NCI-H187 treated with DMSO at 0.1 percent for 48 hours (cell line): Measurements from ENCODE around the gene PPP1R14D.

Experiments used
- DNase-seq: peaks from one replicate; lab custom pipeline; 2025; lab: John Stamatoyannopoulos, UW

The PPP1R14D gene

DNA sequence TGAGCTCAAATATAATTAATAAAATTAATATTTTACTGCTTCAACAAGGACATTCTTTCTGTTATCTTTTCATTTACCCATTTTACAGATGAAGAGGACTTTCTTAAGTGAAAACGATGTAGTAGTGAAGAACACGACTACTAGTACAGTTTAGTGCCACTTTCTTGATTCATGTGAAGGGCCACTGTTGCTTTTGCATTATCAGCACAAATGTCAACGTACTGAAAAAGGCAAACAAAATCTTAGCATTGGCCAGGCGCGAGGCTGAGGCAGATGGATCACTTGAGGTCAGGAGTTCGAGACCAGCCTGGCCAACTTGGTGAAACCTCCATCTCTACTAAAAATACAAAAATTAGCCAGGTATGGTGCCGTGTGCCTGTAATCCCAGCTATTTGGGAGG, 9.5 kb downstream of the PPP1R14D start:
- no peak for DNase-seq

DNA sequence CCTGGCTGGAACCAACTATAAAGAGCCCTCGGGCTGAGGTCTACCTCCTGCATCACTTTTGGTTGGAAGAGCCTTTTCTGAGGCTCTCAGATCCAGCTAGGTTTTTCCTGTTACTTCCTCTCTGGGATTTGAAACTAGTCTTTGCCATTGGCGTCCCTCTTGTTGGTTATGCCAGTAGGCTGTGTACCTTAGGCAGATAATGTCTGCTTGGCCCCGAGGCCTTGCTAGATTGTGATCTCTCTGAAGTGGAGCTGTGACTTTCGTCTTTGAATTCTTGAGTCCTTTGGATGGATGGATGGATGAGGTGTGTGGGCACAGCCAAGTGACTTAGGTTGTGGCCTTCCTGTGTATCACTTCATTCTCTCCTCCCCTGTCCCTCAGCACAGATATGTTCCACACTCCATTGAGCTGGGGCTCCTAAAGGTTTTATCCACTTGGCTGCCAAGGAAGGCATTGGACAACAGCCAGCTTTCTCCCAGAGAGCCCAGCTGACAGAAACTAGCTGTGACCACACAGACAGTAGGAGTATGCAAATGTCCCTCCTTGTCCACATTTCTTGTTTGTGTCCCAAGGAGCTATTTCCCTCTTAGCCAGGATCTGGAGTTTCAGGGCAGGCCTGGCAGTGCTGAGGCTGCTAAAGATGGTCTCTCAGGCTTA, 13.3 kb downstream of the PPP1R14D start:
- DNase-seq, result no peak

DNA sequence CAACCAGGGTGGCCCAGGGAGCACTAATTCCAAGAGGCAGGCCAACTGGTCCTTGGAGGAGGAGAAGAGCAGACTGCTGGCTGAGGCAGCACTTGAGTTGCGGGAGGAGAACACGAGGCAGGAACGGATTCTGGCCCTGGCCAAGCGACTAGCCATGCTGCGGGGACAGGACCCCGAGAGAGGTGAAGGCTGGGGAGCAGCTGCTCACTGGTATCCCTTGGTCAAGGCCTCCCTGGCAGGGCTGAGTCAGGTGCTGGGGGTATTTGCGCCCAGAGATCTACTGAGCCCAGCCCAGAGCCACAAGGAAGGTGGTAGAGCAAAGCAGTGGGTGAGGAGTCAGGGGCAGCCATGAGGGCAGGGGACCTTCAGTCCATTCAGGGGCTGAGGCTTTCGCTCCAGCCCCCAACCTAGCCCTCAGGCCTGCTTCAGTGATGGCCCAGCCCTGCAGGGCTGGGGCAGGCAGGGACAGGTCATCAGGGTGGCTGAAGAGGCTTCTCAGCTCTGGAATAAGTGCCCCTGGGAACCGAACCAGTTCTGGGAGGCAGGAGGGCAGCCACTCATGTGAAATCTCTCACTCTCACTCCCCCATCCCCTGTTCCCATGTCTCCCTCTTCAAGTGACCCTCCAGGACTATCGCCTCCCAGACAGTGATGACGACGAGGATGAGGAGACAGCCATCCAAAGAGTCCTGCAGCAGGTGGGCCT, 15.6 kb downstream of the PPP1R14D start:
- no peak for DNase-seq

GRCh38 chr15:40808861-40809450, 19.6 kb downstream of the PPP1R14D start:
- DNase-seq, result no peak

DNA sequence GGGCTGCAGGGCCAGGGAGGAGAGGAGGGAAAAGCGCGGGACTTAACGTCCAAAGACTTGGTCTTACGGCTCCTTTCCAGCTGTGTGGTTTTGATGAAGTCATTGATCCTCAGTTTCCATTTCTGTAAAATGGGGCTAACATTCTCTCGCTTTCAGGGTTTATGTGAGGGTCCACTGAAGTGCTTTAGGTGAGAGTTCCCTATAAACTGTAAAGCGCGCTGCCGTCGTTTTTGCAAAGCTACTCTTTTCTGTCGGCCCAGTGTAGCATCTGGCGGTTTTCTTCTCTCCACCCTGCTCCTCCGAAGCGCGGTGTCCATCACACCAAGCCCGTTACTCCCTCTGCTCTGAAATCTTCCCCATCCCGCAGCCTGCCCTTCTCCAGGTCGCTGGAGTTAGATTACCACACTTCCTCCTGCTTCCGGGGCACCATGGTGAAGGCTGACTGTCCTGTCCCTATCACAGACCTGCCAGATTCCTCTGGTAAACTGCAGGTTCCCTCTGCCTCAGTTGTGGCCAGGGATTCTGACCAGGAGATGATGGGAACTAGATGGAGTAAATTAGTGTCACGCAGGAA, 20.5 kb downstream of the PPP1R14D start:
- DNase-seq, result no peak

DNA sequence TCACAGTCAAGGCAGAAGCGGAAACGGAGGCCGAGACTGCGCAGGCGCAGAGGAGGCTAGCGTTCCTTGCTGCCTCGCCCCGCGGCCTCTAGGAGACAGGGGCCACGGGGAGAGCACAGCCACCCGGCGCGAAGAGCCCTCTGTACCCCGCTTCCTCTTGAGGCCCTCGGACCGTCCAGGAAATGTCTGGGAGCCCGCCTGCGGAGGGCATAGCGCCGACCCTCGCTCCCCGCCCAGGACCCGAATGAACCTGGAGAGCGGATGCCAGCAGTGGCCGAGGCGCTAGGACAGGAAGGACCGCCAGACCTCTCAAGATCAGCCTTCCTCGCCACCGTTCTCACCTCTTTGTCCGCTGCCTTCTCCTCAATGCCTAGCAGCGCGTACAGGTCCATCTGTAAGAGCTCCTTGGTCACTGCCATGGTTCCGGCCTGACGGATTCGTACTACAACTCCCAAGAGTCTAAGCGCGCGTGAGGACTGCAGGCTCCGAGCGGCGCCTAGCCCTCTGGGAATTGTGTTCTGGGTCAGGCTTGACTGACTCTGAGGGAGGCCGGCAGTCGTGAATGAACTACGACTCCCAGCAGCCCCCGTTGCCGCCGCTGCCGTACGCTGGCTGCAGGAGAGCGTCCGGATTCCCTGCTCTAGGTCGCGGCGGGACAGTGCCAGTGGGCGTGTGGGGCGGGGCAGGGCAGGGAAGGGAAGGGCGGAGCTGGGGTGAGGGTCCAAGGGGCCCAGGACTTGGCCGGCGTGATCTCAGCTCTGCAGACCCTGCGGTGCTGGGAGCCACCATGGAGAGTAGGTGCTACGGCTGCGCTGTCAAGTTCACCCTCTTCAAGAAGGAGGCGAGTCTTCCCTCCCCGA, 21.2 kb downstream of the PPP1R14D start, which contains the start of the genes DNAJC17 and ZFYVE19:
TSS of gene DNAJC17 (minus strand) at position 446 of the 860 bp plus-strand sequence. CDS start at position 419, 27 bp downstream.
TSS of gene ZFYVE19 (plus strand) at position 62 of the 860 bp plus-strand sequence. CDS start at position 563, 501 bp downstream.
- DNase-seq, result peak; percentile 73

DNA sequence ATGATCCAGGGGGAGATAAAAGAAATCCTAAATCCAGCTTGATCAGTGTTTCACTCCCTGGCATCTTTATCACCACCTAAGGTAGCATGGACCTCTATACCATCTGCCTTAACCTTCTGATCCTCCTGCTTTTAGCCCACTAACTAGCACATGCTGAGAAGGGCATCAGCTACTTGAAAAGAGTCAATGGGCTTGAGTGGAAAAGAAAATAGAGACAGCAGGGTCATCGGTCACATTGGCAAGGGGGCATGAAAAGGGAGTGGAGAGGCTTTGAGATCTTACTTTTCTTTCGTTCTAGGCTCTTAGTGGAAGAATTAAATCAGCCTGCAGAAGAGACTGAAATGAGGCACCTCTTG, 21.9 kb downstream of the PPP1R14D start:
- no peak for DNase-seq

GRCh38 chr15:40803688-40804087, 24.8 kb downstream of the PPP1R14D start:
- DNase-seq, result no peak

- no peak for DNase-seq
Measured at GRCh38 chr15:40803076-40803475, 25.4 kb downstream of the PPP1R14D start.

GRCh38 chr15:40799523-40799922, 29.0 kb downstream of the PPP1R14D start:
- DNase-seq, result no peak

DNA sequence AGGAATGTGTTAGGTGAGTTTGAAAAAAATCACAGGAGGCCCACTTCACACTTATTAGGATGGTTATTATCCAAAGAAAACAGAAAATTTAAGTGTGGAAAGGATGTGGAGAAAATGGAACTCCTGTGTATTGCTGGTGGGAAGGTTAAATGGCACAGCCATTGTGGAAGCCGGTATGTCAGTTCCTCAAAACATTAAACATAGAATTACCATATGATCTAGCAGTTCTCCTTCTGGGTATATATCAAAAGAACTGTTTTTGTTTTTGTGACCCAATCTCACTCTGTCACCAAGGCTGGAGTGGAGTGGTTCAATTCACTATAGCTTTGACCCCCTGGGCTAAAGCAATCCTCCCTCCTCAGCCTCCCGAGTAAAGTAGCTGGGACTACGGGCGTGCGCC, 32.0 kb downstream of the PPP1R14D start:
- no peak for DNase-seq

GRCh38 chr15:40796041-40796440, 32.5 kb downstream of the PPP1R14D start:
- no peak for DNase-seq

DNA sequence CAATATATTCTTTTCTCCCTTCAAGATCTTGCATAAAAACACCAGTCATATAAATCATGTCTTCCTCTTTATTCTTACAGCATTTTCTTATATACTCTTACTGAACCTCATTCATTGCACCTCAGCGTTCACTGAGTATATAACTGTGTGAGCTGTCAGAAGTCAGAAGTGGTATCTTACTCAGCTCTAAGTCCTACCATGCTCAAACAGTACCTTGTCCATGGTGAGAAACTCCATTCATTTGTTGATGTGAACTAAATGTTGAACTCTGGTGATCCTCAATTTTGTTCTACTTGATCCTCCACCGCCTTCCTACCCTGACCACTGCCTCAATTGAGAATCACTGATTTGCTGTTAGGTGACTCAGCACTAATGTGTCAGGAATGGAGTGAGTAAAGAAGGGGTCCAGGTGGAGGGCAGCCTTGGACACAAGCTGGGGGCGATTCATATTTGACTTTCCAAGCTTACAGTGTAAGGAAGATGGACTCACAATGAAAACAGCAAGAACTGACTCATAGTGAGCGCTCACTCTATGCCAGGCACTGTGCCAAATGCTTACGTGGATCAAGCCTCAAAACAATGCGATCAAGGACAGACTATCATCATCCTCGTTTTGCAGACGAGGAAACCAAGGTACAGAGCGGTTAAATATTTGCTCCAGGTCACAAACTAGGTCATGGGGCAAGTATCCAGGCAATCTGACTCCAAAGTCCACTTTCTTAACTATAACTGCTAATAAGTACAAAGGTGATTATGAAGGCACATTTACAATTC, 35.1 kb downstream of the PPP1R14D start:
- no peak for DNase-seq

GRCh38 chr15:40792394-40792793, 36.1 kb downstream of the PPP1R14D start:
- no peak for DNase-seq

- no peak for DNase-seq
Measured at GRCh38 chr15:40790718-40791117, 37.8 kb downstream of the PPP1R14D start.

DNA sequence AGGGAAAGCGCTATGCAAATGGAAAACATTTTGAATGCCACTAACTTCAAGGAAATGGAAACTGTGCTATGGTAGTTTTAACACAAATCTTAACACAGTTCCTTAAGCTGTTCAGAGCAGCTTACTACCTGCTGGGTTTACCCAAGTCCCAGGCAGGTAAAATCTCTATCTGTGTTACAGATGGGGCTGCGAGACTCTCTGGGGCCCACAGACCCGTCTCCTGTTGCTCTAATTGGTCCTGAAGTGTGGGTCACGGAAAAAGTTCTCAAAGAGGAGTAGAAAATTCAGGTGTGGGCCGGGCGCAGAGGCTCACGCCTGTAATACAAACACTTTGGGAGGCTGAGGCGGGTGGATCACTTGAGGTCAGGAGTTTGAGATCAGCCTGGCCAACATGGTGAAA, 38.5 kb downstream of the PPP1R14D start:
- DNase-seq, result no peak

GRCh38 chr15:40789119-40789518, 39.4 kb downstream of the PPP1R14D start:
- no peak for DNase-seq

- DNase-seq, result no peak
Measured at GRCh38 chr15:40787991-40788390, 40.5 kb downstream of the PPP1R14D start.

DNA sequence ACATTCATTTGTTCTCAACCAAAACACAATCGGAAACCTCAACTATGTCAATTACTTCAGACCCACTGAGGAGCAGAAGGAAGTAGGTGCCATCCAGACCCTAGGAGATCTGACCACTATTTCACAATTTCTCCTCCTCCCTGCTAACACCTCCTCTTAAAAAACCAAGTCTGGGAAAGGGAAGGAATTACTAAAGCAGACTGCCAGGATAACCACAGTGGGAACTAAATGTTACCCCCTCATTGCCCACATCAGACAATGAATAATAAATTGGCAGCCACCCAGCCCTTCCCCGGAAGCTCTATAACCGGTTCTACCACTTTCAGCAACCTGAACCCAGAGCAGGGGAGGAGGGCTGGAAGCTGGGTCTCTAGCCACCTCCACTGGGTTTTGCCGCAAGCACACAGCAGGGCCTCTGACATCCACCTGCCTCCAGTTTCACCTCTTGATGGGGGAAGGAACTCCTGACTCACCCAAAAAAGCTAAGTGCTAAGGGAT, 41.1 kb downstream of the PPP1R14D start:
- DNase-seq, result no peak

DNA sequence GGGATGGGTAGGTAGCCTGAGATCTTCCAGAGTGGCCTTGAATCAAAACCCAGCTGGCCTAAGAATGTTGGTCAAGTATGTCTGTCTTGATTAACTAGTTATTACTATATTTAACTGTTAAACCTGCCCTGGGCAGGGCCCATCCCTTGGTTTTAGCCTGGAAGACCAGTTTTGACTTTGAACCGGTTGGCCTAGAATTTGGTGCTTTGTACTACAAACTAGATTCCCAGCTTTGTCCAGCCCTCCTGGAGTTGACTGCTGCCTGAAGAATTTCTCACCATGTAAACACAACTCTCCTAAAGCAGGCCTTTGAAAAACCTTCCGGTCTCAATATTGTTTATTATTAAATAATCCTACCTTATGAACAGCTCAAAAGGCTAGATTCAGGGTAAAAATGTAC, 42.7 kb downstream of the PPP1R14D start:
- no peak for DNase-seq

- DNase-seq, result no peak
Measured at GRCh38 chr15:40785164-40785563, 43.3 kb downstream of the PPP1R14D start.
